Liver (tissue), 9 donors: ENCODE measurements around the gene OR51A2. TPM values are rescaled to one million over a fixed set of nuclear protein-coding genes. Genes with fewer than 3 reads are reported as not detected.

Experiments used
- DNase-seq: peaks from one replicate; pipeline ENCODE4 v3.0.0-alpha.2; 2017; ENCODE audit warnings: low spot score
- H3K27ac ChIP-seq, 2 donors: one replicate each; pipeline ENCODE4 v1.7.0; 2013; ENCODE audit warnings: inconsistent platforms in 2 of 2, low read length in 2 of 2, control low read depth in 1 of 2, low read depth in 1 of 2, mild to moderate bottlenecking in 1 of 2
- H3K27me3 ChIP-seq, 4 donors: one replicate each; pipeline versions ENCODE4 v1.6.1 to v1.7.0; 2013; ENCODE audit warnings: low read length in 3 of 4, inconsistent platforms in 1 of 4, mild to moderate bottlenecking in 1 of 4, moderate library complexity in 1 of 4; ENCODE audit not compliant: control insufficient read depth in 4 of 4, insufficient read depth in 4 of 4
- H3K36me3 ChIP-seq, 4 donors: one replicate each; pipeline versions ENCODE4 v1.6.1 to v1.7.0; 2013; ENCODE audit warnings: low read length in 3 of 4, mild to moderate bottlenecking in 3 of 4, low read depth in 1 of 4, moderate library complexity in 1 of 4; ENCODE audit not compliant: control insufficient read depth in 4 of 4, insufficient read depth in 3 of 4
- H3K4me1 ChIP-seq, 4 donors: one replicate each; pipeline versions ENCODE4 v1.6.1 to v1.7.0; 2013; ENCODE audit warnings: low read length in 3 of 4, mild to moderate bottlenecking in 3 of 4, moderate library complexity in 1 of 4; ENCODE audit not compliant: control insufficient read depth in 4 of 4, insufficient read depth in 4 of 4
- H3K4me3 ChIP-seq, 3 donors: one replicate each; pipeline versions ENCODE4 v1.6.1 to v1.7.0; 2013; ENCODE audit warnings: low read length in 3 of 3, control low read depth in 1 of 3, low read depth in 1 of 3, mild to moderate bottlenecking in 1 of 3
- H3K9ac ChIP-seq, 2 donors: one replicate each; pipeline ENCODE4 v1.7.0; 2013; ENCODE audit warnings: low read length in 2 of 2, mild to moderate bottlenecking in 2 of 2, moderate library complexity in 2 of 2, control low read depth in 1 of 2, low read depth in 1 of 2
- H3K9me3 ChIP-seq, 4 donors: one replicate each; pipeline versions ENCODE4 v1.6.1 to v1.7.0; 2013; ENCODE audit warnings: low read length in 3 of 4; ENCODE audit not compliant: control insufficient read depth in 4 of 4
- ATF3 ChIP-seq: IDR thresholded peaks from 2 replicates; pipeline ENCODE4 v1.6.1; 2016; ENCODE audit warnings: antibody characterized with exemption
- CTCF ChIP-seq: fragments of 150-350 bp; IDR thresholded peaks from 2 replicates; pipeline ENCODE4 v1.5.1; 2017; ENCODE audit warnings: improper control_type of control experiment, low read depth, low read length; ENCODE audit not compliant: missing input control
- EGR1 ChIP-seq, 2 donors: IDR thresholded peaks; 2 replicates each; pipeline ENCODE4 v1.6.1; 2016 to 2018; ENCODE audit warnings: antibody characterized with exemption in 2 of 2, low read depth in 2 of 2
- FOXA1 ChIP-seq: IDR thresholded peaks from 2 replicates; pipeline ENCODE4 v1.6.1; 2016; ENCODE audit warnings: antibody characterized with exemption
- FOXA2 ChIP-seq: IDR thresholded peaks from 2 replicates; pipeline ENCODE4 v1.6.1; 2016; ENCODE audit warnings: antibody characterized with exemption
- GABPA ChIP-seq, 2 donors: IDR thresholded peaks in 1 of 2; conservative IDR thresholded peaks in 1 of 2; 2 replicates each; pipeline ENCODE4 v1.6.1; 2016; ENCODE audit warnings: antibody characterized with exemption in 2 of 2, mild to moderate bottlenecking in 1 of 2, moderate library complexity in 1 of 2
- HNF4A ChIP-seq, 2 donors: conservative IDR thresholded peaks; 2 replicates each; pipeline ENCODE4 v1.6.1; 2016; ENCODE audit warnings: antibody characterized with exemption in 2 of 2, mild to moderate bottlenecking in 2 of 2
- HNF4G ChIP-seq: IDR thresholded peaks from 2 replicates; pipeline ENCODE4 v1.6.1; 2016; ENCODE audit warnings: antibody characterized with exemption
- JUND ChIP-seq, 2 donors: IDR thresholded peaks; 2 replicates each; pipeline ENCODE4 v1.6.1; 2016; ENCODE audit warnings: antibody characterized with exemption in 2 of 2
- MAX ChIP-seq: IDR thresholded peaks from 2 replicates; pipeline ENCODE4 v1.6.1; 2016; ENCODE audit warnings: antibody characterized with exemption
- RAD21 ChIP-seq, 2 donors: IDR thresholded peaks; 2 replicates each; pipeline ENCODE4 v1.6.1; 2016; ENCODE audit warnings: antibody characterized with exemption in 2 of 2, mild to moderate bottlenecking in 2 of 2
- RXRA ChIP-seq, 2 donors: IDR thresholded peaks; 2 replicates each; pipeline ENCODE4 v1.6.1; 2017 to 2018; ENCODE audit warnings: antibody characterized with exemption in 2 of 2, mild to moderate bottlenecking in 1 of 2
- SP1 ChIP-seq: IDR thresholded peaks from 2 replicates; pipeline ENCODE4 v1.6.1; 2018; ENCODE audit warnings: antibody characterized with exemption, mild to moderate bottlenecking
- TAF1 ChIP-seq: conservative IDR thresholded peaks from 2 replicates; pipeline ENCODE4 v1.6.1; 2016; ENCODE audit warnings: antibody characterized with exemption, mild to moderate bottlenecking
- YY1 ChIP-seq: IDR thresholded peaks from 2 replicates; pipeline ENCODE4 v1.6.1; 2016; ENCODE audit warnings: antibody characterized with exemption, mild to moderate bottlenecking
- ZBTB33 ChIP-seq: IDR thresholded peaks from 2 replicates; pipeline ENCODE4 v1.6.1; 2016; ENCODE audit warnings: antibody characterized with exemption
- WGBS: extraction: QIAGEN DNeasy Blood & Tissue Kit; methylation state at CpG from one replicate; pipeline ENCODE4 v1.1.7; 2013; 5-methylcytosine and 5-hydroxymethylcytosine counted together
- polyA plus RNA-seq, 2 donors: library from polyadenylated mRNA; stranded (reverse) in 1 of 2; unstranded in 1 of 2; fragments of 200-250 nt in 1 of 2; fragments of >200 nt in 1 of 2; fragmentation: Nextera tagmentation in 1 of 2; extraction: Ambion mirVana in 1 of 2; gene quantifications; one replicate each; pipeline versions ENCODE4 v1.2.1 to v1.2.3, GENCODE V29; 2013 to 2015
- total RNA-seq, 2 donors: library from RNA; depleted of rRNA; stranded (reverse); fragments of >200 nt; gene quantifications; one replicate each; pipeline ENCODE4 v1.2.3, GENCODE V29; 2014
- donor health status: healthy.
- donor health status: healthy.
- donor health status: healthy.
- donor health status: healthy.
- donor health status: healthy.

The OR51A2 gene
- total and polyA plus RNA-seq, 4 donors = not detected

GRCh38 chr11:4983841-4984240, 28.3 kb upstream of the OR51A2 start:
- Histone ChIP-seq H3K9ac (no peak overlapping the region), H3K9me3 (no peaks in the 10 kb centered on the region), H3K27me3 (no peaks in the 10 kb centered on the region), H3K27ac (no peak overlapping the region), H3K4me1 (no peaks in the 10 kb centered on the region), H3K4me3 (no peak overlapping the region), H3K36me3 (no peaks in the 10 kb centered on the region)
- whole genome bisulfite sequencing = 33% methylated on average over 6 of the region's 6 CpGs
- no peak for TF ChIP-seq GABPA (IDR thresholded peaks at IDR 0.05 in 1 of 2, conservative IDR thresholded peaks at IDR 0.05 in 1 of 2)
- no peak for TF ChIP-seq HNF4A (conservative IDR thresholded peaks at IDR 0.05)
- DNase-seq = no peak

- Histone ChIP-seq H3K27me3 (no peaks in the 10 kb centered on the region), H3K9me3 (no peaks in the 10 kb centered on the region), H3K4me3 (no peak overlapping the region), H3K36me3 (no peaks in the 10 kb centered on the region), H3K27ac (no peak overlapping the region), H3K9ac (no peak overlapping the region), H3K4me1 (no peaks in the 10 kb centered on the region)
- TF ChIP-seq HNF4A (conservative IDR thresholded peaks at IDR 0.05) (peak in 1 of 2 donors; percentile 41), TAF1 (no peak), HNF4G (no peak), FOXA1 (no peak), RAD21 (IDR thresholded peaks at IDR 0.05) (no peak), EGR1 (IDR thresholded peaks at IDR 0.05; ENCODE audit: low read depth in 2 of 2) (no peak)
- no peak for DNase-seq
- 56% methylated on average over 3 of the region's 3 CpGs for WGBS
Observed at GRCh38 chr11:4982678-4983077, 27.2 kb upstream of the OR51A2 start.

GRCh38 chr11:4979036-4979435, 23.5 kb upstream of the OR51A2 start:
- Histone ChIP-seq H3K27me3 (no peaks in the 10 kb centered on the region), H3K4me1 (no peaks in the 10 kb centered on the region), H3K27ac (no peak overlapping the region), H3K9me3 (no peaks in the 10 kb centered on the region), H3K4me3 (no peak overlapping the region), H3K9ac (no peak overlapping the region), H3K36me3 (no peaks in the 10 kb centered on the region)
- TF ChIP-seq MAX = no peak
- TF ChIP-seq CTCF = no peak
- TF ChIP-seq TAF1 = no peak
- no peak for TF ChIP-seq HNF4G
- no peak for TF ChIP-seq JUND (IDR thresholded peaks at IDR 0.05)
- no peak for TF ChIP-seq RAD21 (IDR thresholded peaks at IDR 0.05)
- no peak for TF ChIP-seq HNF4A (conservative IDR thresholded peaks at IDR 0.05)
- no peak for TF ChIP-seq ATF3
- TF ChIP-seq FOXA1 = no peak
- DNase-seq = no peak
- WGBS = 62% methylated on average over 3 of the region's 3 CpGs

GRCh38 chr11:4975436-4975835, 19.9 kb upstream of the OR51A2 start:
- H3K9me3 ChIP-seq = no peaks in the 10 kb centered on the region
- DNase-seq = no peak
- TF ChIP-seq JUND (IDR thresholded peaks at IDR 0.05) (no peak), RAD21 (IDR thresholded peaks at IDR 0.05) (no peak), YY1 (no peak), SP1 (no peak), ZBTB33 (no peak), CTCF (no peak), RXRA (IDR thresholded peaks at IDR 0.05) (no peak), FOXA2 (no peak), HNF4A (conservative IDR thresholded peaks at IDR 0.05) (no peak), ATF3 (no peak), EGR1 (IDR thresholded peaks at IDR 0.05; ENCODE audit: low read depth in 2 of 2) (no peak)
- no peak overlapping the region for H3K9ac ChIP-seq
- peaks cover 0 to 5% (median 0%) of the 10 kb centered on the region in 4 donors for H3K27me3 ChIP-seq
- no peaks in the 10 kb centered on the region for H3K36me3 ChIP-seq
- H3K27ac ChIP-seq = no peak overlapping the region
- 85% methylated on average over 5 of the region's 5 CpGs for WGBS
- no peaks in the 10 kb centered on the region for H3K4me1 ChIP-seq
- H3K4me3 ChIP-seq = no peak overlapping the region
